Activated T-cell treated with anti-CD3 and anti-CD28 coated beads, Interleukin-2, amount 50 U/mL, for 1 hour (primary cell): ENCODE results near the gene WIPF1.
"Not testable (repeated sequence)": the region's sequence is repeated elsewhere in the genome, so short reads cannot be mapped to it uniquely, and the experiment has no call there.

ENCODE experiments used
- DNase-seq: peaks from one replicate; pipeline ENCODE4 v3.0.0-alpha.2; 2020

WIPF1 gene

DNA sequence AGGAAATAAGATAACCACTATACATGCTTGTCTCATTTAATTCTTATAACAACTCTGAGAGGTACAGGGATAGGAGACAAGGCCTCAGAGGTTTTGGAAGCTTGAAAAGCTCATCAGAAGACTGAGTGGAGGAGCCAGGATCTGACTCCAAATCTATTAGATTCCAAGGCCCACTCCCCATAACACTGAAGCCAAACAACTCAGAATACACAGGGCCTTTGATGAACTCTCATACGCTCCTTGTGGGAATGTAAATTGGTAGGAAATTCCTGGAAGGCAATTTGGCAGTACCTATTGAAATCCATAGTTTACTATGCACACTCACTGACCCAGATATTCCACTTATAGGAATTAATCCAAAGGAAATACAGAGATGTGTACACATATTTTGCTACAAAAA is 27.9 kb downstream of the WIPF1 start:
- DNase-seq = no peak

DNA sequence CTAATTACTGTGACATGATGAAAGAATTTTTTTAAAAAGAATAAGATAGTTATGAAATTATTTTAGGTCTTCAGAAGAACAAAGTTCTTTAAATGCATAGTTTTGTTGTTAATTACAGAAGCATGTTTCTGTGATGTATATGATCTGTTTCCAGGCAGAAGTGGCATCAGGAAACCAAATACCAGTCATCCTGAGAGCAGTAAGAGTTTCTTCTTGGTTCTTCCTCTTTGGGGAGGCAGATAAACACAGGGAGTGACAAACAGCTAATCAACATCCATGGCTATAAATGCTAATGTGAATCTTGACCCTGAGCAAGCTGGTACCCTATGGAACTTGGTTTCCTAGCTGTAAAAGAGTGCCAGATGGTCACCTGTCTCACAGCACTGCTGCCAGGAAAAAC is 29.2 kb downstream of the WIPF1 start:
- no peak for DNase-seq

DNA sequence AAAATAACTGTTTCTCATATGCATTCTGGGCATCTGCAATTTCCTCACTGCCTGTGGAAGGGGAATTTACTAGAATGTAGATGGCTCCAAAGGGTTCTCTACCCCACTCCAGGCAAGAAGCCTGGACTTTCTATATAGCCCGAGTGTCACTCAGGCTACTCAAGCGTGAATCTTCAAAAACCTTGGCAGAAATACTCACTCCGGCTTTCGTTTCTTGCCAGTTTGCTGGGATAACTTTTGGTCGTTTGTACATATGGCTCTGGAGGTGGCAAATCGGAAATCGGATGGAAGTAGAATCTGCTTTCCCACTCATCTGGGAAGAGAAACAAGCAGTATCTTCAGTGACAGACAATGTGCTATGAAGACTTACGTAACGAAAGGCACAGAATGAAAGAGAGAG is 30.7 kb downstream of the WIPF1 start:
- DNase-seq = no peak

DNA sequence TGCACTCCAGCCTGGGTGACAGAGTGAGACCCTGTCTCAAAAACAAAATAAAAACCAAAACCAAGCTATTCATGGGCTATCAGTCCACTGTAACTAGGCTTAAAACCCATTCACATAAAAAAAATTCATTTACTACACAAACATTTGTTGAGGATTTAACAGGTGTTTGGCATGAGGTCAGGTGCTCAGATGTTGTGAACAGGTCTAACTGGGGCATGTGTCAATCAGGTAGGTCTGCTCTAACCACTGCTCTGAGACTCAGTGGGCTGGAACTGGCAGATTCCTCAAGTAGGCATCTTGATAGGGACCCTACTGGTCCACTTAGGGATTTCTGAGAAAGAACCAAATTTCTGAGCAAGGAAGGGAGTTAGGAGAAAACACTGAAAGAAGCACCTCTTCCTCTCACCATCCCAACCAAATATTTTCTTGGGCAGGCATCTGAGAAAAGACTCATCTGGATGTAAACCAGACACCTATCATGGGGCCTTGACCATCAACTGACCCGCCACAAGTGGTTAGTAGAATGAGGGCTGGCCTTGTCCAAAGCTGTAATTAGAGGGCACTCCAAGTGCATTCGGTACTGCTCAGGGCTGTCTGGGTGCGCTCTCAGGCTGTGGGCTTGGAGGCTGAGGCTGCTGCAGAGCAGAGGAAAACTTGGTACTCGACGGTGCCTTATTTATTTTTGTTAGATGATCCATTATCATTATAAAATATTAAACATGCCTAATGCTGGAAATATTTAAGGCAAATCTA is 33.9 kb downstream of the WIPF1 start:
- no peak for DNase-seq

DNA sequence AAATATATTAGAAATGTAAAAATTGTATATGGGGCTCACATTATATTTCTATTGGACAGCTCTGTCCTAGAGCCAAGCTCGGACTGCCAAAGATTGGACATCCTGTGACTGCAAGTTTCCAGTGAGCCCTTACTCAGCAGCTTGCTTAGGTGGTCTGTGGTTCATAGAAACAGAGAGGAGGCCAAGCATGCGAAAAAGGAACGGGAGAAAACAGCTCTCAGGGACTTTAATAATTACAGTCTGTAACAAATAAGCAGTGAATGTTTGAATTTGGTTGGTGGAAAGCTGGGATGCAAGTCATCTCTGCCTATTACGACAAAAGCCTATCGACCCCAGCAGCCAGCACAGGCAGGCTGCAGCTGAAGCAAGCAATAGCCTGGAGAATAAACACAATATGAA is 35.6 kb downstream of the WIPF1 start:
- no peak for DNase-seq

DNA sequence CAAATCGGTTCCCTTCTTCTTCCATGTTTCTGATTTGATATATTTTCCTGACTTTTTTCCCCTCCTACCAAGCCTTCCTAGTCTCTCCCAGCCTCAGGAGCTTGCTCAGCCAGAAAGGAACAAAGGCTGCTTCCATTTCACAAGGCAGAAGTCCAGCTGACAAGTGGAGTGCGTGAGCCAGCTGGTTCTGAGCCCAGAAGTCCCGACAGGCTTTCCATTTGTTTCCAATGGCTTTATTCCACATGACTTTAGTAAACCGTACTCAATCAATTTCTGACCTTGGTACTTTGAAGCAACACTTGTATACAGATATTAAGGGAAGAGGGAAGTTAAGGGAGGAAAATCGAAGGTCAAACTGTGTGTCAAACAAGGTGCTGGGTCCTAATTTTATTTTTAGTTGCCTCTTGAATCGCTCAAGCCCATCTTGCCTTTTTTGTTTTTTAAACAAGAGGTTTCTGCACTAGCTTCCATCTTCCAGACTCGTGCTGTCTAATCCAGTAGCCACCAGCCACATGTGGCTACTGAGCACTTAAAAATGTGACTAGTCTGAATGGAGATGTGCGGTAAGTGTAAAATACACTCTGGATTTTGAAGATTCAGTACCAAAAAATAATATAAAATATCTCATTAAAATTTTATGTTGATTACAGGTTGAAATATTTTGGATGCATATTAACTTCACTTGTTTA is 36.2 kb downstream of the WIPF1 start:
- no peak for DNase-seq

DNA sequence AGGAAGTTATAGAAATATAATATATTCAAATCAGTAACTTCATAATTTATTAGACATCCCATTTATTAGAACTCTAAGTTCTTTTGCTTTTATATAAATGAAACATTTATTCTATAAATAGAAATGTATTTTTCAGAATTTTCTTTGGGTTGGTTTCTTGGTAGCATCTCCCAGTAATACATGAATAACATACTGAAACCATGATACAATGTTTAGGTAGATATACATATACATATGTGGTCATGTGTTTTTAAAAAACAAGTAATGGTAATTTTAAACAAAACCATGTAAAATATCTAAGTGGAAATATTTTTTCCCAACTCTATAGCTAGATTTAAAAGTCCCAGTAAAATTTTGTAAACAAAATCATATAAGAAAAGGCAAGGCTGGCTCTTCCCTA is 36.9 kb downstream of the WIPF1 start:
- DNase-seq = no peak

DNA sequence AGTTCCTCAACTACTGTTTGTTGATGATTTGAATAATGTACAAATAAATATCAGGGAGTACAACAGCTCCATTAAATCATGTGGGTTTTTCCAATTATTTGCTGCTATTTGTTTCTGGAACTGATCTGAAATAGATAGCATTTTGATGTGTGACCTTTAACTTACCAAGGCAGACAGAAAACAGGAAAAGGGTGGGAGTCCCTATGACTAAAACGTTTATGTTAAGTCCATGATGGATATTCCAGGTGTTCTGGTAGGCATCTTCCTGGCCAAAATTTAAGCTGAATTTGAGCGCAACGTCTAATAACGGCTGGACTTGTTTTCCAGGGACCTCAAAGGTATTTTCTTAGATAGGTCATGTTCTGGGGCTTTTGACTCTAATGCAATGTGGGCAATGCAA is 41.6 kb downstream of the WIPF1 start:
- DNase-seq = no peak

DNA sequence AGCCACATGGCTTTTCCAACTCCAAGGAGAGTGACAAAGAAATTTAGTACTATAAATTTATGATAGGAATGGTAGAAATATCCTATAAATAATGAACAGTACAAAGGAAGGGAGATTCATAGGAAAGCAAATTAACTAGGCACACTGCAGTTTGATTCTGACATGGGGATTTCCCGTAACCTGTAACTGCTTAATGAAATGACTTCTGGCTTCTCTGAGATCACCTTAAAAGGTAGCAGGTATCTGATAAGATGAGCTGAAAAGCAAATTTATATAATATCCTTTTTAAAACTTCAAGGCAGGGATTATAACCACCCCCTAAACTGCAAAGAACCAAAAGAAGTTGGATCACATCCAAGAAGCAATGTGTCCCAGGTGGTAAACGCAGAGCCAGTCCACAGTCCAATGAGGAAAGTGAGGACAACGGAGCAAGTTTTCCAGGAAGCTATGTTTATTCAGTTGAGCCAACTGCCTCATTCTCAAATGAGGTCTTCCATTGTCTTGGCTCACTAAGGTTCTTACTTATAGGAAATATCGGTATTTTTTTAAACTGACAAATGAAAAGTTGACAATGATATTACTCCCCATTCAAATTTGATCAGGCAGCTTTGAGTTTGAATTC is 43.0 kb downstream of the WIPF1 start:
- no peak for DNase-seq

DNA sequence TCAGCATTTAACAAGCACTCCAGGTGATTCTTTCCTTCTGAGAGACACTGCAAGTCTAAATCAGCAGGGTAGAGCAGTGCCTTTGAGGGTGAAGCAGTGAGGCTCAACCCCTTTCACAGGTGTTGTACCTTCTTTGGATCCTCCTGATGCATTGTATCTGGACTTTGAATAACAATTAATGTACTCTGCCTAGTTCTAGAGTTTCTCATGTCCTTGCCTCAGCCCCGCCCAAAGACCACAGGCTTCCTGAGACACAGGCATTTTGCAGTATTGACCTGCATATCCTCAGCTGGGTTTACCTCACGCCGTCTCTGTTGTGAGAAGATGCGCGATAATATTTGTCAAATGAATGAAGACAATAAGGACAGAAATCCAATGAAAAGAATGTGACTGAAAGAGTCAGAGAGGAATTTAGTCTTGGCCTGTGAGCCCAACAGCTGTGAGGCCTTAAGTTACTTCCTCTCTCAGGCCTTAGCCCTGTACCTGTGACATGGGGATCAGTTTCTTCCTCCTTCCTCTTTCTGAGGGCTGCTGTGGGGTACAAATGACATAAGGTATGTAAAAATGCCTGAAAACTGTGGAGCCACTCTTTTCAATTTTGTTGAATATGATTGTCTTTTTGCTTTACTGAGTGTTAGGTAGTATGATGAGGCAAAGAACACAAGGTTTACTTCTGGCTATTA is 43.7 kb downstream of the WIPF1 start:
- DNase-seq = no peak

DNA sequence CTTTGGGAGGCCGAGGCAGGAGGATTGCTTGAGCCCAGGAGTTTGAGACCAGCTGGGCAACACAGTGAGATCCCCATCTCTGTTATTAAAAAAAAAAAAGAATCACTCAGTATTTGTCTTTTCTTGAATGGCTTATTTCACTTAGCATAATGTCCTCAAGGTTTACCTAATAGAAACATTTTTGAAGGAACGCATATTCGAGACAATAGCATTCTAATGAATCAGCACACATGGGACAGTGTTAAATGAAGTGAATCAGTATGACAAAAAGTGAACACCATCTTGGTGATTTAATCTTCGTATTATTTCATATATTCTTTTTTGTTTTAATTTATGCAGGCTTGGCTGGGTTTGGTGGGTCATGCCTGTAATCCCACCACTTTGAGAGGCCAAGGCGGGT is 44.7 kb downstream of the WIPF1 start:
- DNase-seq = no peak

DNA sequence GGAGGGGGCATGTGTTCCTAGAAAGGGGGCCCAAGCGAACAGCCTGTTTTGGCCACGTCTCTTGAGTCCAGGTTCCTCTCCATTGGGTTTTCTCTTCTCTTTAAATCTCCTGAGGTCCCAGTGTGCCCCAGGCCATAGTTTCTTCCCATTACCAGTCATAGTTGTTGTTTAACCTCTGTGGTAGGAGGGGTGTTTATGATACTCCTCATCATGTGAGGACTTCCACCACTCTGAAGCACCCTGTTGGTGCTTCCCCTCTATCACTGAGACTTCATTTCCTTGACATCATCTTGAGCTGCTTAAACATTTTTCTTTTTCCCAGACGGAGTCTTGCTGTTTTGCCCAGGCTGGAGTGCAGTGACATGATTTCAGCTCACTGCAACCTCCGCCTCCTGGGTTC is 45.9 kb downstream of the WIPF1 start:
- DNase-seq = no peak

DNA sequence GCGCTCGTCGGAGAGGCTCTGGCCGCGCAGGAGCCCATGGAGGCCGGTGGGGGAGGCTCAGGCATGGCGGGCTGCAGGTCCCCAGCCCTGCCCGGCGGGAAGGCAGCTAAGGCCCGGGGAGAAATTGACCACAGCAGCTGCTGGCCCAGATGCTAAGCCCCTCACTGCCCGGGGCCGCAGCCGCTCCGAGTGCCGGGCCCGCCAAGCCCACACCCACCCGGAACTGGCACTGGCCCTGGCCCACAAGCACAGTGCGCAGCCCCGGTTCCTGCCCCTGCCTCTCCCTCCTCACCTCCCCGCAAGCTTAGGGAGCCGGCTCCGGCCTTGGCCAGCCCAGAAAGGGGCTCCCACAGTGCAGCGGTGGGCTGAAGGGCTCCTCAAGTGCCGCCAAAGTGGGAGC is 49.0 kb downstream of the WIPF1 start:
- not testable (repeated sequence) for DNase-seq

DNA sequence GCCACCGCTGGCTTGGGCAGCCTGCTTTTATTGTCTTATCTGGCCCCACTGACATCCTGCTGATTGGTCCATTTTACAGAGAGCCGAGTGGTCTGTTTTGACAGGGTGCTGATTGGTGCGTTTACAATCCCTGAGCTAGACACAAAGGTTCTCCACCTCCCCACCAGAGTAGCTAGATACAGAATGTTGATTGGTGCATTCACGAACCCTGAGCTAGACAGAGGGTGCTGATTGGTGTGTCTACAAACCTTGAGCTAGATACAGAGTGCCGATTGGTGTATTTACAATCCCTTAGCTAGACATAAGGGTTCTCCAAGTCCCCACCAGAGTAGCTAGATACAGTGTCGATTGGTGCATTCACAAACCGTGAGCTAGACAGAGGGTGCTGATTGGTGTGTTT is 49.6 kb downstream of the WIPF1 start:
- not testable (repeated sequence) for DNase-seq

DNA sequence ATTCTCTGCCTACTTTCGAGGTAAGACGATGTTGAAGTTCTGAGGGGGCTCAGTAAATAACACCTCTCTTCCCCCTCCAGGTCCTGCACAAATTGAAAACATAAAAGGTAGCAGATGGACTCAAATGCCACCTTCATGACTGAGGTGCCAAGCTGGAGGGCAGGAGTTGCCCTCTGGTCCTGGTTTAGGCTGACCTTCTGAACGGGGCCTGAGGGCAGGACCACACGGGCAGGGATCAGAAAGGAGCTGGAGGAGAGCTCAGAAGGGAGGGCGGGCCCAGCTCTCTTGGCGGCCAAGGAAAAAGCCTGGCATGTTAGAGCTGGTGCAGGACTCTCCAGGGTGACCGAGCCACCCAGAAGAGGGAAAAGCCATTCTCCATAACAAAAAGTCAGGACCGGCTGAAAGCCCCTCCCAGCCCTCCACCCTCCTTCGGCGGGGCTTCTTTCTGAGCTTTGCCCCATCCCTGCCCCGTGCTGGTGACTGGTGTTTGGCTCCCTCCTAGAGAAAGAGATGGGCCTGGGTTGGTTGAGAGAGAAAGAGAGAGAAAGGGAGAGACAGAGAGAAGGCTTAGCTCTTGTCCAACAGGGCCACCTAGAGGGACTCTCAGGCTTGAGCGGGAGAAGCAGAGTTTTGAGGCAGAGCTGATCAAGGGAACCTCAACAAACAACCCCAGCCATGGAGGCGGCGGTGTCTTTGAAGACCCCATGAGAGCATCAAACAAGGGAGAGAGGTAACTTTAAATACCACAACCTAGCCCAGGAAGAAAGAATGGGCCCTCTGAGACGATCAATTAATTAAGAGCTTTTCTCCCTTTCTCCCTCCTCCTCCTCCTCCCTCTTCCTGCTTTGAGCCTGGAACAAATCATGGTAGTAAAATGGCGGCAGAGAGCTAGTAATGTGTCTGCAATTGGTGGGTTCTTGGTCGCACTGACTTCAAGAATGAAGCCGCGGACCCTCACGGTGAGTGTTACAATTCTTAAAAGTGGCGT is 50.8 kb downstream of the WIPF1 start:
- DNase-seq = no peak

DNA sequence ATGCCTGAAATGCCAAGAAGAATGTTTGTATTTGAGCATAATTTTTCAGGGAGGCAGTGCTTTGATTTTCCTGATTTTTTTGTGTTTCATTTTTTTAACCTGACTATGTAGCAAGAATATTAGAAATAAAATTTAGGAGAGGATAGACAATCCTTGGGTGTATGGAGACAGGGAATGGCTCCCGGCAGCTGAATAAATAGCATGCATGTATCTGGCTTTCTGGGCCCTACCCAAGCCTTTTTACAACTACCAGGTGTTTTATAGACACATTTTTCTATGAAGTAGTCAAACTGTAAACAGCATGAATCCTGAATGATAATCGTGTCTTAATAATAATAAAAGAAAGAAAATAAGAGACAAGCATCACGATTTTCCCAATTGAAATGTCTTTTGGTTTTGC is 52.4 kb downstream of the WIPF1 start:
- no peak for DNase-seq

DNA sequence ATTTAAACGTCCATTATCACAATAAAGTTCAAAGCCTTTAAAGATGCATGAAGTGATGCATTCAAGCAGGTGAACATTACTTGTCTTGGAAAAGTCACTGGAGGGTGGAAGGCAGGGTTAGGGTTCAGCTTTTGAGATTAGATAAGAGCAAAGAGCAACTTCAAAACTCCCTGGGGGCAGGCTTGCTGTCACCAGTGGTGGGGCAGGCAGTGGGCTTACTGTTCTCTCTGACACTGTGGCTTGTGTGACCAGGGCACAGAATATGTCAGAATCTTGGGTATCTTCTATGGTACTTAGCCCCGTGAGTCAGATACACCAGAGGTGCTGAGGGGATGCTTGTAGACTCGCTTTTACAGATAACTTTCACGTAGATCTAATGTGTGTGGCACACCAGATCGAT is 52.8 kb downstream of the WIPF1 start:
- no peak for DNase-seq

DNA sequence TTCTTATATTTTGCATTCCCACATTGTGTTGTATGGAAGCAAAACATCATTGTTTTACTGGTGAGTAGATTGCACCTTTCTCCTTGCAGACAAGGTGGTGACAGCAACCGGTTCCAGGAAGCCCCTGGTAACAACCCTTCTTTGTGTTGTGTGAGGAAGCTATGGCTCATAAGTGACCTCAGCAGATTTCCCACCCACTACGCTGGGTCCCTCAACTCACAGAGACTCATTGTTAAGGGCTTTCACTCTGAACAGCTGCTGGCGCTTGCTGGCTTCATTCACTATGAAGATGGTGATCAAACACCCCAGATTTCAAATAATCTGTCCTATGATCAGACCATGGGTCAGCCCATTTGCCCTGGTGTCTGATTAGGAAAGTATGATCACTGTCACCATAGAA is 53.4 kb downstream of the WIPF1 start:
- no peak for DNase-seq

DNA sequence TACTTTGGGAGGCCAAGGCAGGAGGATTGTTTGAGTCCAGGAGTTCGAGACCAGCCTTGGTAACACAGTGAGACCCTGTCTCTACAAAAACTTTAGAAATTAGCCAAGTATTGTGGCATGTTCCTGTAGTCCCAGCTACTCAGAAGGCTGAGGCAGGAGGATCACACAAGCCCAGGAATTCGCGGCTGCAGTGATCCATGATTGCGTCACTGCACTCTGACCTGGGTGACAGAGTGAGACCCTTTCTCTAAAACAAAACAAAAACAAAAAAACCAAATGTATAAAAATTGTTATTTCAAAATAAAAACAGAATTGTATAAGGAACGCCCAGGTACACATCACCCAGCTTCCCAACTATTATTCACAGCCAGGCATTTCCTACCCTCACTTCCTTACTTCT is 56.7 kb downstream of the WIPF1 start:
- DNase-seq = no peak

DNA sequence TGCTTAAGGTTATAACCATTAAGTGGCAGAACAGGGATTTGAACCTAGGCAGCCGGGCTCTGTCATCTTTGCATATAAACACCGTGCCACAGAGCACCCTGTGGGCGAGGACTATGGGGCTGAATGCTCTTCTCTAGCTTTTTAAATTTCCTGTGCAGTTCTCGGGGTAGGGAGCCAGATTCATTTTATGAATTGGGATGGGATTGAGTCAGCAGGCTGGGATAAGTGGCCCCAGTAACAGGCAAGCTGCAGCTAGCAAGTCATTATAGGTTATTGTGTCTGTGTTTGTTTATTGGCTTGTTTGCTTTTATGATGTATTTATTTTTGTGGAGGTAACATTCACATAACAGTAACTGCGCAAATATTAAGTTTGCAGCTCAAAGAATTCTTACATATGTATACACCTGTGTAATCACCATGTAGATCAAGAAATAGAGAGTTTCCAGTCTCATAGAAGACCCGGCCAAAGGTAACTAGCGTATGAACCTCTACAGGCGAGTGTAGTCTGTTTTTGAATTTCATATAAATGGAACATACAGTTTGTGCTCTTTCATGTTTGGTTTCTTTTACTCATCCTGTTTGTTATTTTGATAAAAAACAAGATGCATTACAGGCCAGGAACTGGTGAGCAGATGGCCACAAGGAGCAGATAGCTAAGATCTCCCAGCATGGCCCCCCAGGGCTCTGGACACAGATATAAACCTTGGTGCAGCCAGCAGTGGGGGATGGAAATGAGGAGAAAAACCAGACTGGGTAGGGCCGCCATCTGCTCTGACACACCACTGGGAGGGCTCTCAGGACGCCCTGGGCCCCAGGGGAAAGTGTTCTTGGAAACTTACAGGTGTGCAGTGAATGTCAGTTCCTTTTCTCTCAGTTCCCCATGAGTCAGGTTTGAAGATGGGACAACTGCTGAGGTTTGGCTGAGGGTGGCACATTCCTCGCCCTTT is 61.6 kb downstream of the WIPF1 start:
- no peak for DNase-seq

DNA sequence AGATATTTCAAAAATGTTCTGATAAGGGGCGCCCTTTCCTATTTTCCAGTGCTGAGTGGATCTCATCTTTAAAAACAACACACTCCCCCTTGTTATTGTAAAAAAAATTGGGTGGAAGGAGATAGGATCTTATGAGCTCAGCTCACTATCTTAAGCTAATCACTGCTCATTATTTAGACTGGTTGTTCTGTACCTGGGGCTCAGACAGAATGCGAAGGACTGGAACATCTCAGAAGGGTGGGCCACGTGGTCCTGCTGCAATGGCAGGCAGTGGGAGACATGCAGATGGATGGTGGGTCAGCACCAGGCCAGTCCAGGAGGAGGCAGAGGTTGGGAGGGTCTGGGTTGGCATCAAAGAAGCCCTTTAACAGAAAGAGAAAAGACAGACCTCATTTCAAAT is 62.5 kb downstream of the WIPF1 start:
- no peak for DNase-seq
